ENCODE results near the gene MDM2.

DNA sequence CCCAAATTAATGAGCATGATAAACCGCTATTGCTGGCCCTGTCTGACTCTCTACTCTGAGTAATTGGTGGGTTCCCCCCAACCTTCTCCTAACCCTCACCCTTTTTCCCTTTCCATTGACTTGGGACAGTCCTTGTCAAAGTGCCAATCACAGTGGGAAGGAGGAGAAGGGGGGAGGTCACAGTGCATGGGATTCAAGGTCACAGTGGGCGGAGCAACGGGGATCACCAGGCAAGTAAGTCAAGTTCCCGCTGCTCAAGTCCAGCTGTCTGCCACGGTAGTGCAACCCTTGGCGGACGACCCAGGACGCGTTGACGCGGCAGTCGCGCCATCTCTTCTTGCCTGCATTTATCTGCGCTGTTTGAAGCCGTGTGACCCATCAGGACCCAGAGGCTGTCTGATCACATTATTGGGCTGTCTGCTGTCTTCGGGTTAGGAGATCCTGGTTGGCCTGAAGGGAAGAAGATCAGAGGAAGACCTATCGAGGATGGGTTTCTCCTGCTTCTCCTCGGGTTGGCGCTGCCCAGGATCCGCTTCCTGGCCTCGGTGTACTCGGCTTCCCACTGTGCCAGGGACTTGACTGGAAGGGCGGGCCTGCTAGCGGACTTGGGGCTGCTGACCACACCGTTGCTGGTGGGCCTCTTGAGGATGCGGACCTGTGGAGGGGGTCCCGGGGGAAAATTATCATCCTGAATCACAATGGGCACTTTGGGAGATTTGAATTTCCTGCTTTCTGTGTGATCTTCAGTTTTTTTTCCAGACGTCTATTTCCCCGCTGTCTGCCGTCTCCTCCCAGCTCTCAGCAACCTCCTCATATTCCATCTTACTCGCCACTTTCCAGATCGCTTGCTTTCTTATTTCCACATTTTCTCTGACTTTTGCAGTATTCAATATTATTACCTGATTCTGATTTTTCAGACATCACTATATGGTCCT, 3.1 kb upstream of the MDM2 start:
- TF ChIP-seq, protein P1, sequence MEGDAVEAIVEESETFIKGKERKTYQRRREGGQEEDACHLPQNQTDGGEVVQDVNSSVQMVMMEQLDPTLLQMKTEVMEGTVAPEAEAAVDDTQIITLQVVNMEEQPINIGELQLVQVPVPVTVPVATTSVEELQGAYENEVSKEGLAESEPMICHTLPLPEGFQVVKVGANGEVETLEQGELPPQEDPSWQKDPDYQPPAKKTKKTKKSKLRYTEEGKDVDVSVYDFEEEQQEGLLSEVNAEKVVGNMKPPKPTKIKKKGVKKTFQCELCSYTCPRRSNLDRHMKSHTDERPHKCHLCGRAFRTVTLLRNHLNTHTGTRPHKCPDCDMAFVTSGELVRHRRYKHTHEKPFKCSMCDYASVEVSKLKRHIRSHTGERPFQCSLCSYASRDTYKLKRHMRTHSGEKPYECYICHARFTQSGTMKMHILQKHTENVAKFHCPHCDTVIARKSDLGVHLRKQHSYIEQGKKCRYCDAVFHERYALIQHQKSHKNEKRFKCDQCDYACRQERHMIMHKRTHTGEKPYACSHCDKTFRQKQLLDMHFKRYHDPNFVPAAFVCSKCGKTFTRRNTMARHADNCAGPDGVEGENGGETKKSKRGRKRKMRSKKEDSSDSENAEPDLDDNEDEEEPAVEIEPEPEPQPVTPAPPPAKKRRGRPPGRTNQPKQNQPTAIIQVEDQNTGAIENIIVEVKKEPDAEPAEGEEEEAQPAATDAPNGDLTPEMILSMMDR (IDR thresholded peaks at IDR 0.05) = no peak
- no peak for TF ChIP-seq KDM5A (IDR thresholded peaks at IDR 0.05)
